ENCODE measurements around the gene DNER. TPM values are rescaled to one million over a fixed set of nuclear protein-coding genes. Genes with fewer than 3 reads are reported as not detected.

The DNER gene
- polyA plus RNA-seq, 1 donor (not counting 4 experiments of a cell fraction or from before 2014, with no cell fraction given) = 8.5 TPM

GRCh38 chr2:229636571-229636970 is 77.8 kb downstream of the DNER start:
- Histone ChIP-seq H3K9me1 (ENCODE audit: control insufficient read depth, extremely low read depth, insufficient read depth, low read length) (no peaks in the 10 kb centered on the region), H3K27me3 (ENCODE audit: control insufficient read depth, extremely low read depth, insufficient read depth, low read length) (no peaks in the 10 kb centered on the region), H3K36me3 (ENCODE audit: control insufficient read depth in 2 of 2, extremely low read depth in 1 of 2, insufficient read depth in 2 of 2, low read length in 2 of 2) (no peaks in the 10 kb centered on the region), H3K9me3 (ENCODE audit: control insufficient read depth, low read depth, low read length) (no peaks in the 10 kb centered on the region), H3K4me1 (ENCODE audit: control insufficient read depth, extremely low read depth, insufficient read depth, low read length) (no peaks in the 10 kb centered on the region), H3K27ac (ENCODE audit: control insufficient read depth, insufficient read depth, low read length) (no peak overlapping the region), H4K20me1 (ENCODE audit: control insufficient read depth, extremely low read depth, insufficient read depth, low read length) (no peaks in the 10 kb centered on the region), H3K4me2 (ENCODE audit: control insufficient read depth, extremely low read depth, insufficient read depth, low read depth, low read length) (no peak overlapping the region), H3K79me2 (ENCODE audit: control insufficient read depth, insufficient read depth, low read length) (no peaks in the 10 kb centered on the region), H3K9ac (ENCODE audit: control insufficient read depth, extremely low read depth, insufficient read depth, low read length) (no peak overlapping the region), H2AFZ (ENCODE audit: control insufficient read depth, low read length) (no peak overlapping the region), H3K4me3 (ENCODE audit: control insufficient read depth in 2 of 3, extremely low read depth in 1 of 3, insufficient read depth in 2 of 3, low read depth in 1 of 3, low read length in 3 of 3) (no peak overlapping the region)
- FAIRE-seq (peak; percentile 67), DNase-seq (ENCODE audit: low read depth, low spot score) (no peak)
- TF ChIP-seq EZH2 (IDR thresholded peaks at IDR 0.05; ENCODE audit: low read length) (no peak), CTCF (optimal IDR thresholded peaks at IDR 0.05 in 1 of 3, IDR thresholded peaks at IDR 0.05 in 1 of 3, conservative IDR thresholded peaks at IDR 0.05 in 1 of 3; ENCODE audit: extremely low read depth in 1 of 3, insufficient read depth in 2 of 3, low read length in 3 of 3) (no peak)
- dilution Hi-C loops (cut with MboI; ENCODE audit: extremely low pct_ligation_motif_present, low sequenced_read_pairs) = no loop called here

GRCh38 chr2:229635371-229635680 is 79.0 kb downstream of the DNER start:
- H2AFZ ChIP-seq (ENCODE audit: control insufficient read depth, low read length) = no peak overlapping the region
- FAIRE-seq (no peak), DNase-seq (ENCODE audit: low read depth, low spot score) (no peak)
- no peaks in the 10 kb centered on the region for H3K4me1 ChIP-seq (ENCODE audit: control insufficient read depth, extremely low read depth, insufficient read depth, low read length)
- TF ChIP-seq CTCF (optimal IDR thresholded peaks at IDR 0.05 in 1 of 3, IDR thresholded peaks at IDR 0.05 in 1 of 3, conservative IDR thresholded peaks at IDR 0.05 in 1 of 3; ENCODE audit: extremely low read depth in 1 of 3, insufficient read depth in 2 of 3, low read length in 3 of 3) (no peak), EZH2 (IDR thresholded peaks at IDR 0.05; ENCODE audit: low read length) (no peak)
- H3K4me2 ChIP-seq (ENCODE audit: control insufficient read depth, extremely low read depth, insufficient read depth, low read depth, low read length) = no peak overlapping the region
- no peaks in the 10 kb centered on the region for H3K79me2 ChIP-seq (ENCODE audit: control insufficient read depth, insufficient read depth, low read length)
- H3K9ac ChIP-seq (ENCODE audit: control insufficient read depth, extremely low read depth, insufficient read depth, low read length) = no peak overlapping the region
- no peaks in the 10 kb centered on the region for H3K9me3 ChIP-seq (ENCODE audit: control insufficient read depth, low read depth, low read length)
- H3K9me1 ChIP-seq (ENCODE audit: control insufficient read depth, extremely low read depth, insufficient read depth, low read length) = no peaks in the 10 kb centered on the region
- dilution Hi-C loops (cut with MboI; ENCODE audit: extremely low pct_ligation_motif_present, low sequenced_read_pairs) = no loop called here
- no peaks in the 10 kb centered on the region for H3K36me3 ChIP-seq (ENCODE audit: control insufficient read depth in 2 of 2, extremely low read depth in 1 of 2, insufficient read depth in 2 of 2, low read length in 2 of 2)
- H3K4me3 ChIP-seq (ENCODE audit: control insufficient read depth in 2 of 3, extremely low read depth in 1 of 3, insufficient read depth in 2 of 3, low read depth in 1 of 3, low read length in 3 of 3) = no peak overlapping the region
- H3K27ac ChIP-seq (ENCODE audit: control insufficient read depth, insufficient read depth, low read length) = no peak overlapping the region
- no peaks in the 10 kb centered on the region for H4K20me1 ChIP-seq (ENCODE audit: control insufficient read depth, extremely low read depth, insufficient read depth, low read length)
- no peaks in the 10 kb centered on the region for H3K27me3 ChIP-seq (ENCODE audit: control insufficient read depth, extremely low read depth, insufficient read depth, low read length)

All from keratinocyte (primary cell).